GM12878 (cell line): ENCODE measurements around the gene LRRC15. TPM values are rescaled to one million over a fixed set of nuclear protein-coding genes. Genes with fewer than 3 reads are reported as not detected.
A peak's percentile ranks its signal among the peaks of the same experiment; 100 is the strongest.

Experiments
- CHD2 ChIP-seq: IDR thresholded peaks from 2 replicates; pipeline ENCODE4 v1.6.1; 2011; ENCODE audit warnings: low read depth, low read length, improper control_type of control experiment, borderline replicate concordance
- GABPA ChIP-seq: IDR thresholded peaks from 2 replicates; pipeline ENCODE4 v1.6.1; 2014; ENCODE audit warnings: antibody characterized with exemption, low read depth, mild to moderate bottlenecking, inconsistent platforms
- RCOR1 ChIP-seq: conservative IDR thresholded peaks from 2 replicates; pipeline ENCODE4 v1.6.1; 2012; ENCODE audit warnings: low read depth, low read length, improper control_type of control experiment
- polyA plus RNA-seq, 11 experiments: library from polyadenylated mRNA; depleted of rRNA in 4 of 11; unstranded in 6 of 11; stranded (reverse) in 5 of 11; fragments of >200 nt; fragmentation: Nextera tagmentation in 4 of 11; fragmentation: Illumina TruSeq in 1 of 11; extraction: Ambion mirVana in 4 of 11; extraction: Trizol in 1 of 11; gene quantifications; 1 replicate in 1 of 11; 2 replicates in 10 of 11; pipeline versions ENCODE4 v1.2.1 to v1.2.3, GENCODE V29; 2011 to 2016; ENCODE audit warnings: inconsistent platforms in 2 of 11, missing spikeins in 2 of 11, low read depth in 1 of 11
- total RNA-seq, 4 experiments: library from RNA; depleted of rRNA in 3 of 4; stranded (reverse); fragments of >200 nt in 3 of 4; fragmentation: Illumina TruSeq in 1 of 4; extraction: Trizol in 1 of 4; gene quantifications; 2 replicates each; pipeline versions ENCODE4 v1.2.1 to v1.2.3, GENCODE V29; 2013 to 2021
- TF ChIP-seq, protein P1 (sequence below): fragments of 450-650 bp; IDR thresholded peaks from 2 replicates; pipeline ENCODE4 v1.6.1; 2017; ENCODE audit warnings: antibody characterized with exemption, mild to moderate bottlenecking, moderate library complexity
- TF ChIP-seq, protein P2 (sequence below): IDR thresholded peaks from 2 replicates; pipeline ENCODE4 v1.6.1; 2012; ENCODE audit warnings: low read length, inconsistent platforms

The LRRC15 gene
- total and polyA plus RNA-seq, 10 of the 15 experiments (the other 5 are each of a cell fraction or from before 2014, with no cell fraction given): not detected

- TF ChIP-seq, protein P1, sequence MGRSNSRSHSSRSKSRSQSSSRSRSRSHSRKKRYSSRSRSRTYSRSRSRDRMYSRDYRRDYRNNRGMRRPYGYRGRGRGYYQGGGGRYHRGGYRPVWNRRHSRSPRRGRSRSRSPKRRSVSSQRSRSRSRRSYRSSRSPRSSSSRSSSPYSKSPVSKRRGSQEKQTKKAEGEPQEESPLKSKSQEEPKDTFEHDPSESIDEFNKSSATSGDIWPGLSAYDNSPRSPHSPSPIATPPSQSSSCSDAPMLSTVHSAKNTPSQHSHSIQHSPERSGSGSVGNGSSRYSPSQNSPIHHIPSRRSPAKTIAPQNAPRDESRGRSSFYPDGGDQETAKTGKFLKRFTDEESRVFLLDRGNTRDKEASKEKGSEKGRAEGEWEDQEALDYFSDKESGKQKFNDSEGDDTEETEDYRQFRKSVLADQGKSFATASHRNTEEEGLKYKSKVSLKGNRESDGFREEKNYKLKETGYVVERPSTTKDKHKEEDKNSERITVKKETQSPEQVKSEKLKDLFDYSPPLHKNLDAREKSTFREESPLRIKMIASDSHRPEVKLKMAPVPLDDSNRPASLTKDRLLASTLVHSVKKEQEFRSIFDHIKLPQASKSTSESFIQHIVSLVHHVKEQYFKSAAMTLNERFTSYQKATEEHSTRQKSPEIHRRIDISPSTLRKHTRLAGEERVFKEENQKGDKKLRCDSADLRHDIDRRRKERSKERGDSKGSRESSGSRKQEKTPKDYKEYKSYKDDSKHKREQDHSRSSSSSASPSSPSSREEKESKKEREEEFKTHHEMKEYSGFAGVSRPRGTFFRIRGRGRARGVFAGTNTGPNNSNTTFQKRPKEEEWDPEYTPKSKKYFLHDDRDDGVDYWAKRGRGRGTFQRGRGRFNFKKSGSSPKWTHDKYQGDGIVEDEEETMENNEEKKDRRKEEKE: no peak
- TF ChIP-seq GABPA: 0 out of 2 replicates have a peak, but pooled peaks have one; percentile 12
- no peak for TF ChIP-seq RCOR1
- no peak for TF ChIP-seq CHD2
- TF ChIP-seq, protein P2, sequence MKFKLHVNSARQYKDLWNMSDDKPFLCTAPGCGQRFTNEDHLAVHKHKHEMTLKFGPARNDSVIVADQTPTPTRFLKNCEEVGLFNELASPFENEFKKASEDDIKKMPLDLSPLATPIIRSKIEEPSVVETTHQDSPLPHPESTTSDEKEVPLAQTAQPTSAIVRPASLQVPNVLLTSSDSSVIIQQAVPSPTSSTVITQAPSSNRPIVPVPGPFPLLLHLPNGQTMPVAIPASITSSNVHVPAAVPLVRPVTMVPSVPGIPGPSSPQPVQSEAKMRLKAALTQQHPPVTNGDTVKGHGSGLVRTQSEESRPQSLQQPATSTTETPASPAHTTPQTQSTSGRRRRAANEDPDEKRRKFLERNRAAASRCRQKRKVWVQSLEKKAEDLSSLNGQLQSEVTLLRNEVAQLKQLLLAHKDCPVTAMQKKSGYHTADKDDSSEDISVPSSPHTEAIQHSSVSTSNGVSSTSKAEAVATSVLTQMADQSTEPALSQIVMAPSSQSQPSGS: peak; percentile 19; the same call in 1 of the 2 replicates
- TF ChIP-seq, all 136 proteins: peak for 17
These were observed 62.5 kb downstream of the LRRC15 start (continued) for GRCh38 chr3:194306771-194307640.
